Activated T-helper 17 cell treated with anti-CD3 and anti-CD28 coated beads, Interleukin-2, amount 50 U/mL, for 72 hours (primary cell): ENCODE measurements around the gene METTL13. TPM values are rescaled to one million over a fixed set of nuclear protein-coding genes. Genes with fewer than 3 reads are reported as not detected.
"Not testable (repeated sequence)": the region's sequence is repeated elsewhere in the genome, so short reads cannot be mapped to it uniquely, and the experiment has no call there.

Experiments used
- ATAC-seq: fragments of 150-1000 bp; cut with Tn5 transposase; replicated peaks from 2 replicates; pipeline ENCODE4 v1.10.0; 2021; ENCODE audit warnings: mild to moderate bottlenecking, moderate library complexity
- H3K27ac Mint-ChIP-seq: one replicate; pipeline ENCODE4 v1.8.0; 2022; ENCODE audit warnings: mixed read lengths
- H3K27me3 Mint-ChIP-seq: one replicate; pipeline ENCODE4 v1.8.0; 2022; ENCODE audit warnings: mixed read lengths
- H3K36me3 Mint-ChIP-seq: one replicate; pipeline ENCODE4 v1.8.0; 2022; ENCODE audit warnings: low read depth, mild to moderate bottlenecking, mixed read lengths
- H3K4me1 Mint-ChIP-seq: one replicate; pipeline ENCODE4 v1.8.0; 2022; ENCODE audit warnings: mixed read lengths
- H3K4me3 Mint-ChIP-seq: one replicate; pipeline ENCODE4 v1.8.0; 2022; ENCODE audit warnings: mild to moderate bottlenecking, mixed read lengths
- H3K9me3 Mint-ChIP-seq: one replicate; pipeline ENCODE4 v1.8.0; 2022; ENCODE audit warnings: mixed read lengths
- total RNA-seq, 2 donors: library from RNA; stranded (reverse); gene quantifications; one replicate each; pipeline ENCODE4 v1.2.3, GENCODE V29; 2022

METTL13 gene
- total RNA-seq, 2 donors from 2014 or later = 77.7 to 83.1 TPM

- Mint-ChIP-seq H3K27me3 (no peaks in the 10 kb centered on the region), H3K9me3 (no peaks in the 10 kb centered on the region), H3K36me3 (peaks cover 100% of the 10 kb centered on the region), H3K4me1 (peaks cover 39% of the 10 kb centered on the region), H3K4me3 (peak overlapping the region; percentile 95), H3K27ac (peak overlapping the region; percentile 55)
- ATAC-seq = peak; percentile 49
These were observed 6.4 kb downstream of the METTL13 start for GRCh38 chr1:171787686-171788480.

- no peaks in the 10 kb centered on the region for H3K9me3 Mint-ChIP-seq
- no peak for ATAC-seq
- H3K4me1 Mint-ChIP-seq = peaks cover 35% of the 10 kb centered on the region
- no peaks in the 10 kb centered on the region for H3K27me3 Mint-ChIP-seq
- peaks cover 100% of the 10 kb centered on the region for H3K36me3 Mint-ChIP-seq
- no peak overlapping the region for H3K27ac Mint-ChIP-seq
- H3K4me3 Mint-ChIP-seq = no peak overlapping the region
These were observed 7.2 kb downstream of the METTL13 start for GRCh38 chr1:171788696-171789095.

DNA sequence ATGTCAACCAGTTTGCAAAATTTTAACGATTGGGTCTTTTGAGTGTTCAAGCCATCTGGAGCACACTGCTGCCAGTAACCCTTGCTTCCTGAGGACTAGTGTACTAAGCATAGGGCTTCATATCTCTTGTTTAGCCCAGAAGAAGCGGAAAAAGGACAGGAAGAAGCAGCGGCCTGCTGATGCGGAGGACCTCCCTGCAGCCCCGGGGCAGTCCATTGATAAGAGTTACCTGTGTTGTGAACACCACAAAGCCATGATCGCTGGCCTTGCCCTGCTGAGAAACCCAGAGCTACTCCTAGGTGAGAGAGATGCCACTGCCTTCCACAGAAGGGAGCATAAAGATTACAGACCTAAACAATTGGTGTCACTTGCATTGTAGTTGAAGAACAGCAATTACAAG is 8.9 kb downstream of the METTL13 start:
- Mint-ChIP-seq H3K27ac (peak overlapping the region; percentile 69), H3K9me3 (no peaks in the 10 kb centered on the region), H3K36me3 (peaks cover 100% of the 10 kb centered on the region), H3K4me3 (no peak overlapping the region), H3K4me1 (peaks cover 30% of the 10 kb centered on the region), H3K27me3 (no peaks in the 10 kb centered on the region)
- no peak for ATAC-seq

DNA sequence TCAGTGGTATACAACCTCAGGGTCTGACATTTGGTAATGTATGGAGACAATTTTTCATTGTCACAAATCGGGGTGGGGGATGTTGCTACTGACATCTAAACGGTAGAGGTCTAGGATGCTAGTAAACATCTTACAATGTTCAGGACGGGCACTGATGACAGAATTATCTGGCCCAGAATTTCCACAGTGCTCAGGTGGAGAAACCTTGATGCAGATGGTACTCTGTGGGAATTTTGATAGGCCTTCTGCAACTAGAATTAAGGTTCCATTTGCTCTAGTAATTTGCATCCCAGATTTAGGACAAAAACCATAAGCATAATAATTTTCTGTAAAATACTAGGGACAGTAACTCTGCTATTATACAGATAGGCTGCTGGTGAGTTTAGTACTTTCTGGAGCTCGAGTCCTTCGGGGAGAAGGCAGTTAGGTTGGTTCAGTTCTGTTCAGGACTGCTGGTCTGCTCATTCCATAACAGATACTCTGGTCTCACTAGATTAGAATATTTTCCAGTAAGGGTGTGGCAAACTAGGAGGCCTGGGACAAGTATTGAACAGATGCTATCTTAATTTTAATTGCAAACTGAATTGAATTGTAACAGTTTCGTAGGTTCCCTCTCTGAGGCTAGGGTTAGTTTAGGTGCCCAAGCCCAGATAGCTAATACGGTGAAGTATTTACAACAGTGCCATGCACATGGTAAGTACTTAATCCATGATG is 11.4 kb downstream of the METTL13 start:
- peak overlapping the region; percentile 98 for H3K27ac Mint-ChIP-seq
- H3K4me3 Mint-ChIP-seq = peak overlapping the region; percentile 78
- peaks cover 100% of the 10 kb centered on the region for H3K36me3 Mint-ChIP-seq
- ATAC-seq = no peak
- no peaks in the 10 kb centered on the region for H3K9me3 Mint-ChIP-seq
- H3K4me1 Mint-ChIP-seq = peaks cover 18% of the 10 kb centered on the region
- no peaks in the 10 kb centered on the region for H3K27me3 Mint-ChIP-seq

GRCh38 chr1:171793636-171794035 is 12.2 kb downstream of the METTL13 start:
- Mint-ChIP-seq H3K4me1 (peaks cover 14% of the 10 kb centered on the region), H3K4me3 (peak overlapping the region; percentile 78), H3K27me3 (no peaks in the 10 kb centered on the region), H3K36me3 (peaks cover 99% of the 10 kb centered on the region), H3K9me3 (no peaks in the 10 kb centered on the region), H3K27ac (peak overlapping the region; percentile 98)
- ATAC-seq = peak; percentile 64

- H3K27ac Mint-ChIP-seq = peak overlapping the region; percentile 98
- H3K9me3 Mint-ChIP-seq = no peaks in the 10 kb centered on the region
- no peaks in the 10 kb centered on the region for H3K27me3 Mint-ChIP-seq
- peak; percentile 100 for ATAC-seq
- peaks cover 96% of the 10 kb centered on the region for H3K36me3 Mint-ChIP-seq
- peaks cover 14% of the 10 kb centered on the region for H3K4me1 Mint-ChIP-seq
- peak overlapping the region; percentile 78 for H3K4me3 Mint-ChIP-seq
These were observed 12.6 kb downstream of the METTL13 start for GRCh38 chr1:171794085-171794484.

DNA sequence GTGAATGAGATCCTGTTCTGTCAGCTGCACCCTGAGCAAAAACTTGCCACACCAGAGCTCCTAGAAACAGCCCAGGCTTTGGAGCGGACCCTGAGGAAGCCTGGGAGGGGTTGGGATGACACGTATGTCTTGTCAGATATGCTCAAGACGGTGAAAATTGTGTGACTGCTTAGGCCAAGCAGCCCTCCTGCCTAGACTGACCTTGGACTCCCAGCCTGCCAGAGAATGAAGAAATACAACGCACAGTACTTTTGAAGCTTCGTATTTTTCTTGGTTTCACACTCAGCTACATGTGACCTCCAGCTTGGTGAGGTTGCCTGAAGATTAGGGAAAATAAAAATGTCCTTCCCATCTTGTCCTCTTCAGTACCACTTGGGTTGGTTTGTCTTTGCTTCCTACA is 15.1 kb downstream of the METTL13 start:
- no peak for ATAC-seq
- no peak overlapping the region for H3K4me3 Mint-ChIP-seq
- H3K27ac Mint-ChIP-seq = peak overlapping the region; percentile 69
- H3K27me3 Mint-ChIP-seq = no peaks in the 10 kb centered on the region
- H3K36me3 Mint-ChIP-seq = peaks cover 85% of the 10 kb centered on the region
- no peaks in the 10 kb centered on the region for H3K9me3 Mint-ChIP-seq
- peaks cover 8% of the 10 kb centered on the region for H3K4me1 Mint-ChIP-seq

- Mint-ChIP-seq H3K4me1 (peaks cover 8% of the 10 kb centered on the region), H3K27me3 (no peaks in the 10 kb centered on the region), H3K9me3 (no peaks in the 10 kb centered on the region), H3K4me3 (no peak overlapping the region), H3K36me3 (peaks cover 68% of the 10 kb centered on the region), H3K27ac (no peak overlapping the region)
- no peak for ATAC-seq
These were observed 16.9 kb downstream of the METTL13 start for GRCh38 chr1:171798311-171798710.

DNA sequence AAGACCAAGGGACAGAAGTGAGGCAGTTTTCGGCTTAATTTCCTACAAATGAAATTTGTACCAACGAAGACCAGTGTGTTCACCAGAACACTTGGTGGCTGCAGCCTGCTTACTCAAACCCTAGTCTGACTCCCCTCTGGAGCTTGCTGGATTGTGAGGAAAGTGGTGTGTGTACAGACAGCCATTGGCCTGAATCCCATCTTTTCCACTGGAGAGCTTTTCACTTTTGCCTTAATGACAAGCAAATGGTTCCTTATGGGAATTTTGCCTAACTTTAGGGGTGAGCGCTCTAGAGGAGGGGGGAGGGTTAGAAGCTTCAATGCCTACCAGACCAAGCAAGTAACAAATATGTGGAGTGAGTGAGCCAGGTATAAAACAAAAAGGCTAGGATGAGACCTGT is 17.3 kb downstream of the METTL13 start:
- H3K27ac Mint-ChIP-seq = no peak overlapping the region
- ATAC-seq = no peak
- H3K9me3 Mint-ChIP-seq = no peaks in the 10 kb centered on the region
- no peak overlapping the region for H3K4me3 Mint-ChIP-seq
- H3K27me3 Mint-ChIP-seq = no peaks in the 10 kb centered on the region
- H3K4me1 Mint-ChIP-seq = peaks cover 7% of the 10 kb centered on the region
- H3K36me3 Mint-ChIP-seq = peaks cover 63% of the 10 kb centered on the region

GRCh38 chr1:171799166-171799565 is 17.7 kb downstream of the METTL13 start:
- H3K27me3 Mint-ChIP-seq = no peaks in the 10 kb centered on the region

GRCh38 chr1:171799698-171800097 is 18.2 kb downstream of the METTL13 start:
- H3K4me1 Mint-ChIP-seq, H3K4me3 Mint-ChIP-seq, H3K9me3 Mint-ChIP-seq, H3K27me3 Mint-ChIP-seq, ATAC-seq: not testable (repeated sequence)
- Mint-ChIP-seq H3K27ac (peak overlapping the region; percentile 4), H3K36me3 (peaks cover 54% of the 10 kb centered on the region)

More at GRCh38 chr1:171799166-171799565, 17.7 kb downstream of the METTL13 start:
- no peak overlapping the region for H3K4me3 Mint-ChIP-seq
- H3K36me3 Mint-ChIP-seq = peaks cover 59% of the 10 kb centered on the region
- no peak overlapping the region for H3K27ac Mint-ChIP-seq
- ATAC-seq = no peak
- H3K4me1 Mint-ChIP-seq = peaks cover 3% of the 10 kb centered on the region
- no peaks in the 10 kb centered on the region for H3K9me3 Mint-ChIP-seq

DNA sequence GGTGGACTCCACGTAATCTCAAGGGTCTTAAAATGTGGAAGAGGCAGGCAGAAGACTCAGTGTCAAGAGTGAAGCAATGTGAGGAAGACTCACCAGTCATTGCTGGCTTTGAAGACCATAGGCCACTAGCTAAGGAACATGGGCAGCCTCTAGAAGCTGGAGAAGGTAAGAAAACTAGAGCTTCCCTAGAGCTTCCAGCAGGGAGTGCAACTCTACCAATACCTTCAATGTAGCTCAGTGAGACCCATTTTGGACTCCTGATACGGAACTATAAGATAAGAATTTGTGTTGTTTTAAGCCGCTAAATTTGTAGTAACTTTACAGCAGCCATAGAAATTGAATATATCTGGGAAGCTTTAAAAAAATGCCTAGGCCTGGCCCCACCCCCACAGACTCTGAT is 18.9 kb downstream of the METTL13 start:
- Mint-ChIP-seq H3K27ac (peak overlapping the region; percentile 4), H3K27me3 (no peaks in the 10 kb centered on the region), H3K9me3 (no peaks in the 10 kb centered on the region), H3K36me3 (peaks cover 48% of the 10 kb centered on the region), H3K4me1 (no peaks in the 10 kb centered on the region), H3K4me3 (no peak overlapping the region)
- ATAC-seq = no peak

DNA sequence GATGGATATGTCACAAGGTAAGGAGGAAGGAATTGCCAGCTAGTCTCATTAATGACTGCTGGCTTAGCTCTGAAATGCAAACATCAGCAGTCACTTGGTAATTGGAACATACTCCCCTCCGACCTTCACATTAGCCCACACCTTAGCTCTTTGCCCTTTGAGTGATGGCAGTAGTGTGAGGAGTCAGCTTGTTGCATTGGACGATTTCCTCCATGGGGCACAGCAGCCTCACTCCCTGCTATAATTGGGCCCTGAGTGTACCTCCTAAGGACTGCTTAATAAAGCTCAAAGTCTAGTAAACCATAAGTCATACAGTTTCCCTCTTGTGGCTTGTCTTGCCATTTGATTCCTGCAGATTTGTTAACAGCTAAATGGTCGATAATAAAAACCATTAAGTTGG is 19.4 kb downstream of the METTL13 start:
- no peak overlapping the region for H3K4me3 Mint-ChIP-seq
- ATAC-seq = no peak
- no peaks in the 10 kb centered on the region for H3K4me1 Mint-ChIP-seq
- no peaks in the 10 kb centered on the region for H3K9me3 Mint-ChIP-seq
- H3K27me3 Mint-ChIP-seq = no peaks in the 10 kb centered on the region
- peaks cover 43% of the 10 kb centered on the region for H3K36me3 Mint-ChIP-seq
- no peak overlapping the region for H3K27ac Mint-ChIP-seq

- H3K27me3 Mint-ChIP-seq = no peaks in the 10 kb centered on the region
- no peaks in the 10 kb centered on the region for H3K9me3 Mint-ChIP-seq
- H3K36me3 Mint-ChIP-seq = peaks cover 36% of the 10 kb centered on the region
- no peak for ATAC-seq
- no peak overlapping the region for H3K4me3 Mint-ChIP-seq
- peak overlapping the region; percentile 7 for H3K27ac Mint-ChIP-seq
- H3K4me1 Mint-ChIP-seq = peaks cover 2% of the 10 kb centered on the region
These were observed 20.0 kb downstream of the METTL13 start for GRCh38 chr1:171801487-171801891.

DNA sequence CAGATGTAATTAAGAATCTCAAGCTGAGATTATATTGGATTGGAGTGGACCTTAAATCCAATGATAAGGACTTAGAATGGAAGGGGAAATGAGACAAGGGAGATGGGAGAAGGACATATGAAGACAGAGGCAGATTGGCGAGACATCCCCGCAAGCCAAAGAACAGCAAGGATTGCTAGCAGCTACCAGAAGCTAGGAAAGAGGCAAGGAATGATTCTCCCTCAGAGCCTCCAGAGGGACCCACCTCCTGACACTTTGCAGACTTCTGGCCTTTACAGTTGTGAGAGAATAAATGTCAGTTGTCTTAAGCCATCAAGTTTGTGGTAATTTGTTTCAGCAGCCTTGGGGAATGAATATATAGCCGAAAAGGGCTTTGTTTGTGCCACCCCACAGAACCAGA is 20.7 kb downstream of the METTL13 start:
- Mint-ChIP-seq H3K27ac (peak overlapping the region; percentile 7), H3K27me3 (no peaks in the 10 kb centered on the region), H3K36me3 (peaks cover 29% of the 10 kb centered on the region), H3K9me3 (no peaks in the 10 kb centered on the region), H3K4me3 (no peak overlapping the region), H3K4me1 (peaks cover 6% of the 10 kb centered on the region)
- no peak for ATAC-seq
